GM21576 (cell line): Measurements from ENCODE around the gene MTHFD1.
"Not testable (repeated sequence)": the region's sequence is repeated elsewhere in the genome, so short reads cannot be mapped to it uniquely, and the experiment has no call there.

Experiments
- ATAC-seq: cut with Tn5 transposase; IDR thresholded peaks from one replicate; pipeline ENCODE4 v1.9.1; 2021; ENCODE audit warnings: mild to moderate bottlenecking, moderate library complexity; ENCODE audit not compliant: unreplicated experiment

The MTHFD1 gene

DNA sequence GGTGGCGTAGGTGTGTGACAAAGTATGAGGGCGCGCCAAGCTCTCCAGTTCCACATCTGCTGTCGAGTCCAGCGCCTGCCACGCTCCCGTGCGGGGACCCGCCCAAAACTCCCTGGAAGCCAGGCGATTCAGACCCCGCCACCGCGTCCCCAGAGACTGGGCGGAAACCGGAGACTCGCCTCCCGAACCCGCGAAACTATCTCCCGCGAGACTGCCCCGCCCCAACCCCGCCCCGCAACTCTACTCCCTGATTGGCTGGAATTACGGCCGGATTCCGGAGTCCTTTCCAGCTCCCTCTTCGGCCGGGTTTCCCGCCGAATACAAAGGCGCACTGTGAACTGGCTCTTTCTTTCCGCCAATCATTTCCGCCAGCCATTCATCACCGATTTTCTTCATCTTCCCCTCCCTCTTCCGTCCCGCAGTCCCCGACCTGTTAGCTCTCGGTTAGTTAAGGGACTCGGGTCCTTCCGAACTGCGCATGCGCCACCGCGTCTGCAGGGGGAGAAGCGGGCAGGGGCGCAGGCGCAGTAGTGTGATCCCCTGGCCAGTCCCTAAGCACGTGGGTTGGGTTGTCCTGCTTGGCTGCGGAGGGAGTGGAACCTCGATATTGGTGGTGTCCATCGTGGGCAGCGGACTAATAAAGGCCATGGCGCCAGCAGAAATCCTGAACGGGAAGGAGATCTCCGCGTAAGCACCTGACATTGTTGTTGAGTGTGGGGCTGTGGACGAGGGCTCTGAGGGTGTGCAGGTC is at the start of gene MTHFD1:
Gene MTHFD1, plus strand, starts transcription at position 572 of the 751 bp plus-strand sequence. Its CDS starts 75 bp downstream, at position 647.
- ATAC-seq, result peak; percentile 86

DNA sequence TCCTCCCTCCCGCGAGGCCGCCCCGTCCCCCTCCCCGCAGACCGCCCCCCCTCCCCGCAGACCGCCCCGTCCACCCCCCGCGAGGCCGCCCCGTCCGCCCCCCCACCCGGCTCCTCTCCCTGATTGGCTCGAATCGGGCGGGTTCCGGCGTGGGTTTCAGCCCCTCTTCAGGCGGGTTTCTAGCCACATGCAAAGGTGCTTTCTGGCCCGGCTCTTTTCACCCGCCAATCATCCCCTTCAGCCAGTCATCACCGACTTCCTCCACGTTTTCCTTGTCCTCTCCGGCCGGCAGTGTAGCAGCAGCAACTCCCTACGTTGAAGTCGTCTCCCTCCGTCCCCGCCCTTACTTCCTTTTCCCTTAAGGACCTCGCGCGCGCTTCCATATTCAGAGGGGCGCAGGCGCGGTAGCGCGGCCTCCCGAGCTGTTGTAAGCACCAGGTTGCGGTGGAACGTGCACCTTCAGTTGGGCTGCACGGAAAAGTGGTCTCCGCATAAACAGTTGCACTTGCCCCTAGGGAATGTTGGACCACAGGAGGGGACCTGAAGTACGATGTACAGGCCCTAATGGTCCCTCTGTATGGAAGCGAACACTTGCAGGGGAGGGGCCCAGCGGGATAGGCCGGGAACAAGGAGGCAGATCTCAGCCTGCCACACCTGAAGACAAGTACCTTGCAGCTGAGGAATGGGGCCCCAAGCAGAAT is 49.4 kb upstream of the MTHFD1 start:
- peak; percentile 86 for ATAC-seq

DNA sequence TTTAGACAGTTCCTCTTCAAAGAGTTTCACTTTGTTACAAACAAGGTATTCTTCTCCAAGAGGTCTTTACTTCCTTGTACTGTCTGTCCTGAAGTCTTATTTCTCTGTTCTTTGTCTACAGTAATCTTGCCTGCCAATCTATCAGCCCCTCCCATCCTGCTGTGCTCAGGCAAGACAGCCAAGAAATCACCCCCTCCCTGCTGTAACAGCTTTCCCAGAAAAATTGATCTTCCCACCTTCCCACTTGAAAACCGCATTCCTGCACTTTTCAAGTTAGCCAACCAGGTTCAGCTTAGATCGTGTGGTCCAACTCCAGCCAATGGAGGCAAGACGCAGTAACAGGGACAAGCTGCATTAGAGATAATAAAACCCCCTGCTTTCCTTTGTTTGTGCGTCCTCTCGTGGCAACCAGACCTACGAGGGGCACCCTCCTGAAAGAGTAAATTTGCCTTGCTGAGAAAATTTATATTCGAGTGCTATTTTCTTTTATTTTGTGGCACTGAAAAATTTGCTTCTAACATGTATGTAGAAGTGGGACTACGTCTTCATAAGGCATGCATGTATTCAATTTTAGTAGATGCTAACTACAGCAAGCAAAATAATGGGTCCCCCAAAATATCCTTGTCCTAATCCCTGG is 47.5 kb upstream of the MTHFD1 start:
- no peak for ATAC-seq

DNA sequence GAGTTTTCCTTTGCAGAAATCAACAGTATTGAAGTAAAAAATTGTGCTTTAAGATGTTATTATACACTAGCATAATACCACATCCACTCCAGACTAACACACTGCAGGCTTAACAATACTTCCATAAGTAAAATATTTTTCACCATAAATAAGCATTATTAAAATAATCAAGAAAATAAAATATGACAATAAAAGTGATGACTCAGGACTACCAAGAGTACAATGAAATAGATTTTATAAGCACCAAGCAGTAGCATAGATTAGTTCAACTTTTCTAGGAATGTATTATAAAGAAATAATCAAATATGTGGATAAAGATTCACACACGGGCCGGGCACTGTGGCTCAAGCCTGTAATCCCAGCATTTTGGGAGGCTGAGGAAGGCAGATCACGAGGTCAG is 40.4 kb upstream of the MTHFD1 start:
- no peak for ATAC-seq

DNA sequence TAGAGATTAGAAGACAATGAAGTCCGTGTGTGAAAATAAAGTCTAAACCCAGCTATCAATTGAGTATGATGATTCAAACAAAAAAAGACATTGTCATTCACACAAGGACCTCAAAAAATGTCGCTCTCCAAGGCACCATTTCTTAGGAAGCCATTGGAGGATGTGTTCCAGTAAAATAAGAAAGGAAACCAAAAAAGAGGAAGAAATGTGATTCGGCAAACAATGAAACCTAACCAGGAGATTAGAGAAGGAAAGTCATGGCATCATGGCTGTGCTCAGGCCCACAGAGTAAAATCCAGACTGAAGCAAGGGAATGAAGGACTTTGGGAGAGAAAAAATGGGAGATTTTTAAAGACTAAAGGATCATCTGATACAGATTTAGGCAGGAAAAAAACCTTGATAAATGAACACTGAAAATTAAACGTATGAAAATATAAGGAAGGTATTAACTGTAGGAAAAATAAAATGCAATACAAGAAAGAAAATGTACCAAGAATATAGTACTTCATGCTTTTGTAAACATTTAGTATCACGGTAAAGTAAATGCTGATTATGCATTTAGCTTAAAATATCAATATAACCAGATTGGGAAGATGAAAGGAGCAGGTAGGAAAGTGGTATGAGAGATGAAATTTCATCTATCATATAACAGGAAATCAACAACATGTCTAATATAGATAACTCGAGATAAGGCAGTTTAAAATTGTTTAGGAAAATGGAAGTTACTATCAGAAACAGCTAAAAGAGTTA is 38.2 kb upstream of the MTHFD1 start:
- no peak for ATAC-seq

DNA sequence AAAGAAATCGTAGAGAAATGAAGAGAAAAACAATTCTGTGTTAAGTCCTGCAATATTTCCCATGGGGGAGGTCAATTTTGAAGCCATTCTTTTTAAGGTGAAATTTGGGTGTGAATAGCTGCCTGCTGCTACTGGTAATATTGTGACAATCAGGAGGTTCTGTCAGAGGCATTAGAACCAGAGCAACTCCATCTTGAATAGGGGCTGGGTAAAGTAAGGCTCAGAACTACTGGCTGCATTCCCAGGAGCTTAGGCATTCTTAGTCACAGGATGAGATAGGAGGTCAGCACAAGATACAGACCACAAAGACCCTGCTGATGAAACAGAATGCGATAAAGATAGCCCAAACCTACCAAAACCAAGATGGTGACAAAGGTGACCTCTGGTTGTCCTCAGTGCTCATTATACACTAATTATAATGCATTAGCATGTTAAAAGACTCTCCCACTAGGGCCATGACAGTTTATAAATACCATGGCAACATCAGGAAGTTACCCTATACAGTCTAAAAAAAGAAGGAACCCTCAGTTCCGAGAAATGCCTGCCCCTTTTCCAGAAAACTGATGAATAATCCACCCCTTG is 24.8 kb upstream of the MTHFD1 start:
- ATAC-seq, result no peak

DNA sequence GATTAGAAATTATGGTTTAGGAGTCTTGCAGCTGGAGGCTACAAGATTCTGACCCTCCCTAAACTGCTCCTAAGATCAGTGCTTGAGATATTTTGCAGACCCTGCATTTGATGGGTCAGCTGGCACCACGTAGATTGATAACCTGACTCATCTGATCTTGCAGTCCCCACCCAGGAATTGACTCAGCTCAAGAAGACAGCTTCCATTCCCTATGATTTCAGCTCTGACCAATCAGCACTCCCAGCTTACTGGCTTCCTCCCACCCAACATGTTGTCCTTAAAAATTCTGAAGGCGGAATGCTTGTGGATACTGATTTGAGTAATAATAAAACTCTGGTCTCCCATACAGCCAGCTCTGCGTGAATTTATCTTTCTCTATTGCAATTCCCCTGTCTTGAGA is 23.2 kb upstream of the MTHFD1 start:
- no peak for ATAC-seq

DNA sequence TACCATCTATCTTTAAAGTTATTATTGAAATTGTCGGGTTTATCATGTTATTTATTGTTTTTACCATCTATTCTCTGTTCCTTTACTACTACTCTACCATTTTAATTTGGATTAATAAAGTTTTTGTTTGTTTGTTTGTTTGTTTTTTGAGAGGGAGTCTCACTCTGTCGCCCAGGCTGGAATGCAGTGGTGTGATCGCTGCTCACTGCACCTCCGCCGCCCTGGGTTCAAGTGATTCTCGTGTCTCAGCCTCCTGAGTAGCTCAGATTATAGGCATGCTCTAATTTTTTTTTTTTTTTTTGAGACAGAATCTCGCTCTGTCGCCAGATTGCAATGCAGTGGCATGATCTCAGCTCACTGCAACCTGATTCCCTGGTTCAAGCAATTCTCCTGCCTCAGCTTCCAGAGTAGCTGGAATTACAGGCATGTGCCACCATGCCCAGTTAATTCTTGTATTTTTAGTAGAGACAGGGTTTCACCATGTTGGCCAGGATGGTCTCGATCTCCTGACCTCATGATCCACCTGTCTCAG is 22.7 kb upstream of the MTHFD1 start:
- not testable (repeated sequence) for ATAC-seq

DNA sequence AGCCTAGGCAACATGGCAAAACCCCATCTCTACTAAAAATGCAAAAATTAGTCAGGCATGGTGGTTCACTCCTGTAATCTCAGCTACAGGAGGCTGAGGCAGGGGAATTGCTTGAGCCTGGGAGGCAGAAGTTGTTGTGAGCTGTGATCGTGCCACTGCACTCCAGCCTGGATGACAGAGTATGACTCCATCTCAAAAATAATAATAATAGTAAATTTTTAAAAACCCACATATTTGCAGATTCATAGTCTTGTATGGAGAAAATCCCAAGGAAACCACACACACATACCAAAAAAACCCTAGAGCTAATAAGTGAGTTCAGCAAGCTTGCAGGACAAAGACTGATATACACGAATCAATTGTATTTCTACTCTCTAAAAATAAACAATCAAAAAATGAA is 19.0 kb upstream of the MTHFD1 start:
- no peak for ATAC-seq

DNA sequence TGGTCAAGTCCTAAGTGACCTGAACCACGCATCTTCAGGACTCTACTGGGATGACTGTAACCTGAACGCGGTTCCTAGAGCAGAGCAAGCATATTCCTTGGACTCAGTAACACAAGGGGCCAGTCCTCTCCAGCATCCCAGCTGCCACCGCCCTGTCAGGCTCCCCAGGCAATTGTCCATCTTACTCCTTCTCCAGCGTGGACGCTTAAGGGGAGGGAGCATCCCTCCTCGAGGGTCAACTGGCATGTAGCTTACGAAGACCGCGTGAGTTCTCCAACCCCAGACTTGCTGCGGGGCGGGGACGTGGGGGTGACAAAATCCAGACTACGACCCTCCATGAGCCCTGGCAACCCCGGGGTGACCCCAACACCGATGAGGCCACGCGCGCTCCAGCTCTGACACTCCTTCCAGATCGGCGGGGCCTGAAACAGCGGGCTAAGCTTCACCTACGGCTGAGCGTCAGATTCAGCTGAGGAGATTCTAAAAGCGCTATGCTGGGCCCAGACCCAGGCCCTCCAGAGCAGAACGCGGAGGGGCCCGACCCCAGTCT is 846 bp upstream of the MTHFD1 start:
- peak; percentile 0 for ATAC-seq

DNA sequence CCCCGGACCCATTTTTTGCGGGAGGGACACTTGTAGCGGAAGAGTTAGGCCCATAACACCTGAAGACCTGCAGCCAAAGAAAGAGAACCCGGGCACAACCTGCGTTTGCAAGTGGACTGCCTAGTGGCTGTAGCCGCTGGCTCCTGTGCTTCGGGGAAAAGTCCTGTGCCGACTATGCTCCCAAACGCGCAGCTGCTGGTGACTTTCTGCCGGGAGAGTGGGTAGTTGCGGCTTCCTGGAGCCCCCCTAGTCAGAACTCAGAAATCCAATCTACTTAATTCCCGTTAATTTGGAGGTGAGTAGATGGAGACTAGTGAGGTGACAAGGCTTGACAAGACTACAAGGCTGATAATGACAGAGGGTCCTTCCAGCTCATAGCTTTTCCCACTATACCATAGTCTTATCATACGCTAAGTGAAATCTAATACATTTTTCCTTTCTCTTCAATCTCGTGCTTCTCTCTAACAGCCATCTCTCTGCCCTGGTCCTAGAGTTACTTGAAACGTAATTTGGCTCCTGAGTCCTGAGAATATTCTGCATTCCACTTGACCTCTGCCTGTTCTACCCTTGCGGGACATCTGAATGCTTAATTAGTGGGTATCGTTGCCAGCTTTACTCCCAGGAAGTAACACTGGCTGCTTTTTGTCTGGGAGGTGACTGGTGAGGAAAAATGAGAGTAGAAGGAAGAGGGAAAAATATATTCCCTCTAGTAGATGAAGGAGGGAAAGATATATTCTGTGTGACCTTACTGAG is 556 bp downstream of the MTHFD1 start:
- peak; percentile 1 for ATAC-seq

DNA sequence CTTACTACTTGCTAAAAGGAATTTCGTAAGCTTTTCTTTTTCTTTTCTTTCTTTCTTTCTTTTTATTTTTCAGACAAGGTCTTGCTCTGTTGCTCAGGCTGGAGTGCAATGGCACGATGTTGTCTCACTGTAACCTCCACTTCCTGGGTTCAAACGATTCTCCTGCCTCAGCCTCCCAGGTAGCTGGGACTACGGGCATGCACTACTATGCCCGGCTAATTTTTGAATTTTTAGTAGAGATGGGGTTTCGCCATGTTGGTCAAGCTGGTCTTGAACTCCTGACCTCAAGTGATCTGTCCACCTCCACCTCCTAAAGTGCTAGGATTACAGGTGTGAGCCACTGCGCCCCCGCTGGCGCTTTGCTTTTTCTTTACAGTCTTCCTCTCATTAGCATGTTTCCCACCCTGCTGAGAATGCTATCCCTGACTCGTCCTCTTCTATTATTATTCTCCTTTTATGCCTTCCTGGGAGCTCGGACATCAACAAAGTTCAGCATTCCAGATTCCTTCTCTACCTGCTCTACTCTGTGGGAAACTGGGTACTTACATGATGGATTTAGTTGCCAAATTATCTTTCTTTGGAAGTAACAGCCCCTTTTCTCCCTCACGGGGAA is 3.1 kb downstream of the MTHFD1 start:
- no peak for ATAC-seq

DNA sequence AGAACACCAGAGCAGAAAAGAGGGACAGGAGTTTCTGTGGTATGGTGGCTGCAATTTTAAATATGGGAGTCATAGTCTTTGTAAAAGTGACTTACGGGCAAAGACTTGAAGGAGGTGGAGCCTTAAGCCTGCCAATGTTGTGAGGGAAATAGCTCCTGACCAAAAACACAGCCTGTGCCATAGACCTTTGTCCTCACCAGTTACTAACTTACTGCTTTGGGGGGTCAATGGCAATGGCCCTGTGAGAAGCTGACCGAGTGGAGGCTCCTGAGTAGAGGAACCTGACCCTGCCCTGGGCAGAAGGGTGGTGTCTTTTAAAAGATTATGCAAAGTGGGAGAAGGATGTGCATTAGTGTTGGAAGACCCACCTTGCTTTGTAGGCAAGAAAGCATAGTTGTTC is 3.8 kb downstream of the MTHFD1 start:
- ATAC-seq, result no peak

DNA sequence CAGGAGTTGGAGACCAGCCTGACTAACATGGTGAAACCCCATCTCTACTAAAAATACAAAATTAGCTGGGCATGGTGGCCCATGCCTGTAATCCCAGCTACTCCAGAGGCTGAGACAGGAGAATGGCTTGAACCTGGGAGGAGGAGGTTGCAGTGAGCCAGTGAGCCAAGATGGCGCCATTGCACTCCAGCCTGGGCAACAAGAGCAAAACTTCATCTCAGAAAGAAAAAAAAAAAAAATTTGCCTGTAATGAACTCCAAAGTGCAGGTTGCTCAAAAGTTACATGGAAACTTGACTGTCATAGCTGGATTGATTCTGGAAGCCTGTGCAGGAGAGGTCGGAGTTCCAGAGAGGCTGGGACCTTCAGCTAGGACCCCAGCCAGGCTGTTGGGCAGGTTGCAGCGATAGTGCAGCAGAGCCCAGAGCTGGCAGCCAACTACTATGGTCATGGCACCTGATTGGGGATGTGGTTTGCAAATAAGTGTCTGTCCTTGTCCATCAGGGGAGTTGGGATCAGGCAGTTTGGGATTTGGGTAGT is 5.1 kb downstream of the MTHFD1 start:
- ATAC-seq, result not testable (repeated sequence)

DNA sequence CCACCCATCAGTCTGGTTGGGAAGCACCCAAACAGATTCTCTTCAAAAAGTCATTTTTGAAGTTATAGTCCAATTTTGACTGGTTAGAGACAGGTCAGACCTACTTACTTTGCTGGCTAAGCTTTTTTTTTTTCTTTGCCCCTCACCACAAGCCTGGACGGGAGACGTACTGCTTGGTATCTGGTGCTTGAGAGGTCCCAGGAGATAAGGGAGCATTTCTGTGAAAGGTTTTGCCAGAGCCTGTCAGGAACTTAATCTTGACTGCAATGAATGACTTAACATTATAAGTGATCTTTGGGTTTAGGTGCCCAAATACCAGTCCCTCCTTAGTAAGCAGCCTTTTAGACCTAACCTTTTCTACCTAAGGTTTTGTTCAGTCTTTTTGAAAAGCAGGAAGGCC is 6.3 kb downstream of the MTHFD1 start:
- no peak for ATAC-seq

DNA sequence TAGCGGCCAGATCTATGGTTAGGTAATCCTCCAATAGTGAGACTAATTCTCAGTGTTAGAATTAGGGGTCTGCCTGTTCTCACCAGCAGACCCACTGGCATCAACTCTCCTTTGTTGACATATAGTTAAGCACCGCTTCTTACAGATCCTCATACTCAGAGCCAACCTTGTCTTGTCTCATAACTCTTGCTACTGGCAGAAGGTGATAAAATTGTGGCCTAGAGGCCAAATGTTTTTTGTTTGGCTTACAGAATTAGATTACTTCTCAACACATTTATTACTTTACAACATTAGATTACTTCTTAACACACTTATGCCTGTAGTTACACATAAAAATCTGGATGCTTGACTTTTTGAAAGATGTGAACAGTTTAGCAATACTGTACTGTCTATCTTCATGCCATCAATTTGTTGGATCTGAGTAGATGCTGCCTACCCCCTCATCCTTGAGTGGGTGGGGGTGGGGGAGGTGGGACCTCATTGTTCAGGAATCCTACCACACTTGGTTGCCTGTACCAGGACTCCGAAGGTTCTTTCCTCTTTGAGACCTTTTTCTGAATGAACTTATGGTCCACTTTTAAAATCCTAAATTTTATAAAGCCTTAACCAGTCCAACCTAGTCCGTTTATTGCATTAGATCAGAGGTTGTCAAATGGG is 7.0 kb downstream of the MTHFD1 start:
- ATAC-seq, result no peak

DNA sequence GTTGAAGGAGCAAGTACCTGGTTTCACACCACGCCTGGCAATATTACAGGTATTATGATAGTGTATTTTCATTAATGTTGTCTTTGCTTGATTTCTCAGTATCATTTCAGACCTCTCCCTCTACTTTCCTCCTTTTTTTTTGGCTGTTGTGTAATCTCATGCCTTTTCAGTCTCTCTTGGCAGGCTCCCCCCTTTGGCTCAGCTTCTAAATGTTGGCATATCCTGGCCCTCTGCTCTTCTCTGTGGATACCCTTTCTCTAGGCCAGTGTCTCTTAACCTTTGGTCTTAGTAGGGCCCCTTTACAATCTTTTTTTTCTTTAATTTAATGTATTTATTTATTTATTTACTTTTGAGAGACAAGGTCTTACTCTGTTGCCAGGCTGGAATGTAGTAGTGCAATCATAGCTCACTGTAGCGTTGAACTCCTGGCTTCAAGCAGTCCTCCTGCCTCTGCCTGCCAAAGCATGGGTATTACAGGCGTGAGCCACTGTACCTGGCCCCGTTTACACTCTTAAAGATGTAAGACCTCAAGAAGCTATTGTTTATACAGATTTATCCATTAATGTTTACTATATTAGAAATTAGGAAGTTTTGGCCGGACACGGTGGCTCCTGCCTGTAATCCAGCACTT is 12.8 kb downstream of the MTHFD1 start:
- no peak for ATAC-seq

DNA sequence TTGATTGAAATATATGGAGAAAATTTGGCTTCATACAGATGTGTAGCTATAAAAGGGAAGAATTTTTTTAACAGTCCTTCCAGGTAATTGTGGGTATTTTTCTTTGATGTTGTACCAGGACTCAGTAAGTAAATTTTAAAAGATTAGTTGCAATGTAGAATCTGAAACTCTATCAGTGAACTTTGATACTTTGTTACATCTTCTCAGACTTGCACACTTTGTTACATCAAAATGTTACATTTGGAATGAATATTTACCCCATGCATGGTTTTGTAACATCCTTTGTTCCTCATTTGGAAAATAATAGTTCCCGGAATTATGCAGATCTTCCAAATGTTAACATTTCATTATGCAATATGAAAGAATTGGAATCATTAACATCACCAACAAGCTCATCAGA is 13.8 kb downstream of the MTHFD1 start:
- no peak for ATAC-seq
